Amniotic epithelial cell (primary cell): ENCODE data around the gene TMEM234.
"Not testable (repeated sequence)": the region's sequence is repeated elsewhere in the genome, so short reads cannot be mapped to it uniquely, and the experiment has no call there.

Source experiments
- DNase-seq: peaks from one replicate; pipeline ENCODE4 v3.0.0-alpha.2; 2010; ENCODE audit warnings: low read depth

The TMEM234 gene

DNA sequence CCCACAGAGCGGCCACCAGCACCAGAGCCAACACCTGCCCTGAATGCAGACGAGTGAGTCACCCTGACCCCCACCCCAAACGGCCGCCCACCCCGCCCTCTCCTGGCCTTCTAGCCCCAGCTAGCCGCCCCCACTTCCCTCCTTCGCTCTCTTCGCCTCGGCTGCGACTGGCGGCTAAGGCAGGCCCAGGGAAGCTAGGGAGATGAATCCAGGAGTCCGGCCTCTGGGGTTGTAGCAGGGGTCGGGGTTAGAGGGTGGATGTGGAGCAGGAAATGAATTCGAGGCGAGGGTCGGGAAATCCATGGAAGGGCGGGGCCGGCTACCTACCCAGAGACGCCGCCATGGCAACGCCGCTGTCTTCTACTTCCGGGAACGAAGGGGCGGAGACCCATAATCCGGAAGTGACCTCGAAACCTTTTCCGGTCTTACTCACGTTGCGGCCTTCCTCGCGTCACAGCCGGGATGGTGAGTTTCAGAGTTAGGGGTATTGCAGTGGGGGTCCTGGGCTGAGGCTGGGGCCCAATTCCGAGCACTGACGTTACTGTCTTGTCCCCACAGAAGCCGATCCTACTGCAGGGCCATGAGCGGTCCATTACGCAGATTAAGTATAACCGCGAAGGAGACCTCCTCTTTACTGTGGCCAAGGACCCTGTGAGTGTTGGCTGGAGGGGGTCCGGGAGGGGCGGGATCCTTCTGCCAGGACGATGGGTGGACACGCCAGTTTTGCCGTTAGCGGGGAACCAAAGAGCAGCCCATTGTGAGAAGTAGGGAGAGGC is at the start of gene TMEM234, which contains the start of gene EIF3I:
Gene TMEM234 (minus strand): TSS at position 374 of the 776 bp plus-strand sequence. CDS start 31 bp downstream, at position 343.
Gene EIF3I (plus strand): TSS at position 428 of the 776 bp plus-strand sequence. CDS start 35 bp downstream, at position 463.
- DNase-seq: peak; percentile 89

DNA sequence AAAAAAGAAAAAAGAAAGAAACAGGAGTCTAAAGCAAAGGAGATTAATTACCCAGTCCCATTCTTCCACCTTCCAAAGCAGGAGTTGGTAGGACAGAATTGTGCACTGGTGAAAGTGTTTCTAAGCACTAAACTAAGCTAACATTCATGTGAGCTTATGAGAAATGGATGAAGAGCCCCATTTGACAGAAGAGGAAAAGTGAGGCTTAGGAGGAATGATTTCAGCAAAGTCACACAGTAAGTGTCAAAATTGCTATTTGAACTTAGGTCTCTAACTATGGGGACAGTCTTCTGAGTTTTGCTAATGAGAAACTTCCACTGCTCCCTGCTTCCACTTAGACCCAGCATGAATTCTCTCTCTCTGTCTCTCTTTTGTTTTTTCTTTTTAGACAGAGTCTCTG is 47.6 kb upstream of the TMEM234 start:
- no peak for DNase-seq

DNA sequence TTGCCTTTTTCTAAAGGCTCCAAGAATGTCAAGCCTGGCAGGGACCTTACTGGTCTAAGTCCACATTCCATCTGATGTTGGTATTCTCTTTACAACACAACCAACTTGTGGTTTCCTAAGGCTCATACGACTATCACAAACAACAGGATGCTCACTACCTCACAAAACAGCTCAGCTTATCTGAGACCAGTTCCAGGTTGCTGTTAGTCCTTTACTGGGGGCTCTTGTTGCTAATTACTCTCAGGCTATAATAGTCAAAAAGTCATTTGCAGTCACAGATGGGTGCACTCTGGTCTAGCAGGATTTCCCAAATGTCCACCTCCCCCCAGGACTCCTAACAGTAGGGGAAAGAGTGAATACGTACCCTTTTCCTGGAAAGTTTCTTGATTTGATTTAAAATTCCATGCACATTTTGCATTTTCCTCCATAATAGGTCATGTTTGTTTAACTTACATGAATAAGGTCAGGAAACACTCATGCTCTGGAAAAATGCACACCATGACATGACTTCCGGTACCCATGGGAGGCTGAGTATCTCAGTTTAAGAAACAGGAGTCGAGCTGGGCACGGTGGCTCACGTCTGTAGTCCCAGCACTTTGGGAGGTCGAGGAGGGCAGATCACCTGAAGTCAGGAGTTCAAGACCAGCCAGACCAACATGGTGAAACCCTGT is 44.9 kb upstream of the TMEM234 start:
- DNase-seq: peak; percentile 71

DNA sequence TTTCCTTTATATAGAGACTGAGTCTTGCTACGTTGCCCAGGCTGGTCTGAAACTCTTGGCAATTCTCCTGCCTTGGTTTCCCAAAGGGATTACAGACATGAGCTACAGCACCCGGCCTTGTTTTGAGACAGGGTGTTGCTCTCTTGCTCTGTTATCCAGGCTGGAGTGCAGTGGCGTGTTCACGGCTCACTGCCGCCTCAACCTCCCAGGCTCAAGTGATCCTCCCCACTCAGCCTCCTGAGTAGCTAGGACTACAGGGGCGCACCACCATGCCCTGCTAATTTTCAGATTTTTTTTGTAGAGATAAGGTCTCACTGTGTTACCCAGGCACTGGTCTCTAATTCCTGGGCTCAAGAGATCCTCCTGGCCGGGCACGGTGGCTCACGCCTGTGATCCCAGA is 43.7 kb upstream of the TMEM234 start:
- no peak for DNase-seq

DNA sequence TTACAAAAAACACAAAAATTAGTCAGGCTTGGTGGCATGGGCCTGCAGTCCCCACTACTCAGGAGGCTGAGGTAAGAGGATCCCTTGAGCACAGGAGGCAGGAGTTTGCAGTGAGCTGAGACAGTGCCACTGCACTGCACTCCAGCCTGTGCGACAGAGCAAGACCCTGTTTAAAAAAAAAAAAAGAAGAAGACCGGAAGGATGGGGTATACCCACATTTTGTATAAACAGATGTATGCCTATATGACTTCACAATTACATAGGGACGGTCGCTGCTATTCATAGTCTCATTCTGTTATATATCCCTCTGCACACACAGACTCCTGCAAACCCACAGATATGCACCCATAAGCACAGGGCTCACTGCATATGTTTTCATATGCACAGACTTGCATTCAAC is 41.6 kb upstream of the TMEM234 start:
- no peak for DNase-seq

DNA sequence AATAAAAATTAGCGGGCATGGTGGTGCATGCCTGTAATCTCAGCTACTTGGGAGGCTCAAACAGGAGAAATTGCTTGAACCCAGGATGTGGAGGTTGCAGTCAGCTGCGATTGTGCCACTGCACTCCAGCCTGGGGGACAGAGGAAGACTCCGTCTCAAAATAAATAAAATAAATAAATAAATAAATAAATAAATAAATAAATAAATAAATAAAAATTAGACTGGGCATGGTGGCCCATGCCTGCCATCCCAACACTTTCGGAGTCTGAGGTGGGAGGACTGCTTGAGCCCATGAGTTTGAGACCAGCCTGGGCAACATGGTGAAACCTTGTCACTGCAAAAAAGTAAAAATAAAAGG is 41.1 kb upstream of the TMEM234 start:
- not testable (repeated sequence) for DNase-seq

DNA sequence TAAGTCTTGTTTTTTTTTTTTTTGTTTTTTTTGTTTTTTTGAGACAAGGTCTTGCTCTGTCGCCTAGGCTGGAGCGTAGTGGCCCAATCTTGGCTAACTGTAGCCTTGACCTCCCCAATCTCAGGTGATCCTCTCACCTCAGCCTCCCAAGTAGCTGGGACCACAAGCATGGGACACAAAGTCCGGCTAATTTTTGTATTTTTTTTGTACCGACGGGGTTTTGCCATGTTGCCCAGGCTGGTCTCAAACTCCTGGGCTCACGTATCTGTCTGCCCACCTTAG is 35.0 kb upstream of the TMEM234 start:
- DNase-seq: no peak

DNA sequence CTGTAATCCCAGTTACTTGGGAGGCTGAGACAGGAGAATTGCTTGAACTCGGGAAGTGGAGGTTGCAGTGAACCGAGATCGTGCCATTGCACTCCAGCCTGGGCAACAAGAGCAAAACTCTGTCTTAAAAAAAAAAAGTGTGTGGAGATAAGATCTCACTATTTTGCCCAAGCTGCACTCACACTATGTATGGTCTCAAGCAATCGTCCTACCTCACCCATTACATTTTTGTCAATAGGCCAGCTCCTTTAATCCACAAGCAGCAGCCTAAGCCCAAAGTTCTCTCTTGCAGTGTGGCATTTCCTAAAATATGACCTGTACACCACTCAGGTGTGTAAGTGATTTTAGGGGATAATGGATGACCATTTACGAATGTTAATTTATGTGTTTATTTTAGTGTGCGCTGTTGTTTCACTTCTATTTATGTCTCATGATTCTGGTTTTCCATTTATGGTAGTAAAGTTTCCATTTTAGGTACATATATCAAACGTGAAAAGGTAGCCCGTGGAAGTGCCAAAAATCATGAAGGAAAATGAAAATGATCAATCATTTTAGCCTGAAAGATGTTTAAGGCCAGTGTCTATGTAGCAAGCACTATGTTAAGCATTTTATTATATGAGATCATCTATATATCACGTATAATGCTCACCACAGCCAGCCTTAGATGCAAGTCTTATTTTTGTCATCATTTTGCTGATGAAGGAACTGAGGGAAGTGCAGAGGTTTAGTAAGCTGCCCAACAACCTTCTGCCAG is 34.5 kb upstream of the TMEM234 start:
- no peak for DNase-seq

DNA sequence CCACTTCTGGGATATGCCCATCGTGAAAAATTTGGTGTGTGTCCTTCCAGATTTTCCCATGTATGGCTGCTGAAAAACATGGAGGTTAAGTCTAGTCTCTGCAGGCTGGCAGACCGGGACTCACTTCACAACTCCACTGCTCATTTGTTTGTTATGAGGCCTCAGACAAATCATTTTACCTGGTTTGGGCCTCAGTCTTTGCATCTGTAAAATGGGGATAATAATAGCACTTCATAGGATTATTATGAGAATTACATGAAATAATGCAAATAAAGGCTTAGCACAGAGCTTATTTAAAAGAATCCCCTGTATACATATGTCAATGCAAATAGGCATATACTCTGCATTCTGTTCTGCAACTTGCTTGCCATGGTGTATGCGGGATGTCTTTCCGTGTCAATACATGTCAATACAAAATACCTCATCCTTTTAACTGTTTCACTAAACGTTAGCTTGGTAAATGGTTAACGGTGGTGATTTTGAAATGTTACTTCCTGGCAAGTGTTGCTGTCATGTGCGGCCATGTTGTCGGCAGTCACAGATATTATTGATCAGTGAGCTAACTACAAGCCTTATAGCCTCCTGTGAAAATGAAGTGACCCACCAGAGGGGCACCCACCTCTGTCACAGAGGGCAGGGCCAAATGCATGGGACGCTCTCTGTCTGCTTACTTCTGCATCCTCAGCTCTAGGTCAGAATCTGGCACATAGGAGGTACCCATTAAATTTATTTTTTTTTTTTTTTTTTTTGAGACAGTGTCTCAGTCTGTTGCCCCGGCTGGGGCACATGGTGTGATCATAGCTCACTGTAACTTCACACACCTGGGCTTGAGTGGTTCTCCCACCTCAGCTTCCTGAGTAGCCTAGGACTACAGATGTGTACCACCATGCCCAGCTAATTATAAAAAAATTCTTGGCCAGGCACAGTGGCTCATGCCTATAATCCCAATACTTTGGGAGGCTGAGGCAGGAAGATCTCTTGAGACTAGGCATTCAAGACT is 33.2 kb upstream of the TMEM234 start:
- no peak for DNase-seq

DNA sequence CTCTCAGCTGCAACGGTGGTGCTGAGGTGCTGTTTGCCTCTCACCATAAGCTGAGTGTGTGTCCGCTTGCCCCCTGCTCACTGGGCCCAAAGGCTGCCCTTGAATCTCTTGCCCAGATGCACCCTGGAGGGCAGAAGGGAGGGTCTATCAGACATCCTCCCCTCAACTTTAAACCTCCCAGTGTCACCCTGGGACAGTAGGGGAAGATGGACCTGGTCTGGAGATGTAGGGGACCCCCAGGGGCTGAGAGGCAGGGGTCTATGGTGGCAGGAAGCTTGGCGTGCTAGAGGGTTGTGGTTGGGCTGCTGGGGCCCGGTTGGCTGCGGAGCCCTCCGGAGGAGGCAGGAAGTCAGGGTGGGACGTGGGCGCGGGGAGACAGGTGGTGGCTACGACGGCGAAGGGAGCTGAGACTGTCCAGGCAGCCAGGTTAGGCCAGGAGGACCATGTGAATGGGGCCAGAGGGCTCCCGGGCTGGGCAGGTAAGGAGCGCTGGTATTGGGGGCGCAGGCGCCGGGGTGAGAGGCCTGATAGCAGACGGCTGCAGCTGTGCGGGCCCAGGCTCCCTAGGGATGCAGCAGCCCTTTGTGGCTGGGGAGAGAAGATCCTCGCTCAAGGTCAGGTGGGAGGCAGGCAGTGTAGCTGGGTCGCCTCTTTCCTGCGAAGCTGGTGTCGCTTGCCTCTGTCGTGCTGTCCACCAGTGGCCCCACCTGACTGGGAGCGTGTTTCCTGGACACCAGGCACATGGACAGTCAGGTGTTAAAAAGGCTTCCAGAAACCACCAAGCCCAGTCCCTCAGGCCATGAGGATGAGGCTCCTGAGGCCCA is 29.0 kb upstream of the TMEM234 start, which contains the start of gene LCK:
Gene LCK (plus strand): TSS at position 373 of the 824 bp plus-strand sequence. CDS start 23,065 bp downstream, outside the sequence.
- DNase-seq: no peak

DNA sequence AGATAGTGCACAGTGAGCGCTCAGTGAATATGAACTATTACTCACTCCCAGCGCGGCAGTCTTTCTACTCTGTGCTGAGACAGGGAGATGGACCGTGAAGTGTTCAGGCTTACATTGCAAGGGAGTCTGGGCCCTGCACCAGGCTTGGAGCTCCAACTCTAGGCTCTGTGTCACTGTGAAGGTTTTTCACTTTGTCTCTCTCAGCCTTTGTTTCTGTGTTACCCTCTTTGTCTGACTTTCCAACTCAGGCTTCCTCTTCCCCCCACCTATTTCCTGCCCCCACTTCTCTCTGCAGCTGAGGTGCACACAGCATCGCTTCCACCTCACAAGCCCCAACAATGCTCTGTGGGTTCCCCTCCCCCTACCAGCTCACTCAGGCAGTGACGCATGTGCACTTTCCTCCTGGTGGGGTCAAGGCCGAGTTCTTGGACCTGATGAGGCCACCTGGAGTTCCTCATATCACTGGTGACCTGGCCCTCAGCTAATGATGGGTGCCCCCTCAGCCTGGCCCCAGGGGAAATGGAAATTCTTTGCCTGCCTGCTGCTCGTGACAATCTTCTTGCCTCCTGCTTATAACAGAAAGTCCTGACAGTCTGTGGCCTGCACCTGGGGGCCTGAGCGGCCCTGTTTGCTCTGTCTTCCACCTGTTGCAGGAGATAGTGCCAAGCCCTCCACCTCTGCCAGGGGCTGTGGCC is 27.8 kb upstream of the TMEM234 start:
- peak; percentile 29 for DNase-seq

DNA sequence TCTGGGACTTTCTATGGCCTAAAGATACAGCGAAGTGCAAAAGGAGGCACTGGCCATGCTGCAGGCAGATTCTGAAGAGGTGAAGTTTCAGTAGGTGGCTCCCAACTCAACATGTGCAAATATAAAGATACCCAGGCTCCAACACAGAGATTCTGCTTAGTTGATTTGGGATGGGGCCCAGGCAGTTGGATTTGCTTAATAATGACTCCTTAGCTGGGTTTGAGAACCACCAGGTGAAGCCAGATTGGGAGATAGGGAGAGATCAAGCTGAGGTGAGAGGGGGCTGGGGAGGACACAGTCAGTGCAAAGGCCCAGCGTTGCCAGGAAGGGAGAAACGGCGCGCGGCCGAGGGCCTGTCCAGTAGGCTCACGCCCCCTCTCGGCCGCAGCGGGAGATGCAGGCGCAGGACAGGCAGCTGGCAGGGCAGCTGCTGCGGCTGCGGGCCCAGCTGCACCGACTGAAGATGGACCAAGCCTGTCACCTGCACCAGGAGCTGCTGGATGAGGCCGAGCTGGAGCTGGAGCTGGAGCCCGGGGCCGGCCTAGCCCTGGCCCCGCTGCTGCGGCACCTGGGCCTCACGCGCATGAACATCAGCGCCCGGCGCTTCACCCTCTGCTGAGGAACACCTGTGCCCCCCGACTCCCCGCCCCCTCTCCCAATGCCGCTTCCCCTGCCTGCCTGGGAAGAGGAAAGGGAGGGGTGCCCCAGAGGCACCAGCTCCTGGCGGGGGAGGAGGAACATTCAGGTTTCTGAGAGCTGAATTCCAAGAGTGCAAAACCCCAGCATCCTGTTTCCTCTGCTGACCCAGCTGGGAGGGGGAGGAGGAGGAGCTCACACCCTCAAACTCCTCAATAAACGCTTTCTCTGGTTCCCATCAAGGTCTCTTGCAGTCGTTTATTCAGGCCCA is 26.1 kb upstream of the TMEM234 start:
- peak; percentile 55 for DNase-seq

DNA sequence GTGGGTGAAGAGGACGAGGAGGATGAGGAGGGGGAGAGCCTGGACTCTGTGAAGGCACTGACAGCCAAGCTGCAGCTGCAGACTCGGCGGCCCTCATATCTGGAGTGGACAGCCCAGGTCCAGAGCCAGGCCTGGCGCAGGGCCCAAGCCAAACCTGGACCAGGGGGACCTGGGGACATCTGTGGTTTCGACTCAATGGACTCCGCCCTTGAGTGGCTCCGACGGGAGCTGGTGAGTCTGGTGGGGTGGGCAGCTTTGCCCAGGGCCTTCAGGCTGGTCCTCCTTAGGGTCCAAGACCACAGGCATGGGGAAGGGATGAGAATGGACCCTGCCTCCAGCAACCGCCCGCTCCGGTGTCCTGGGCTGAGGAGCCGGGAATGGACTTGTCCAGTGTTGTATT is 25.3 kb upstream of the TMEM234 start:
- DNase-seq: no peak

DNA sequence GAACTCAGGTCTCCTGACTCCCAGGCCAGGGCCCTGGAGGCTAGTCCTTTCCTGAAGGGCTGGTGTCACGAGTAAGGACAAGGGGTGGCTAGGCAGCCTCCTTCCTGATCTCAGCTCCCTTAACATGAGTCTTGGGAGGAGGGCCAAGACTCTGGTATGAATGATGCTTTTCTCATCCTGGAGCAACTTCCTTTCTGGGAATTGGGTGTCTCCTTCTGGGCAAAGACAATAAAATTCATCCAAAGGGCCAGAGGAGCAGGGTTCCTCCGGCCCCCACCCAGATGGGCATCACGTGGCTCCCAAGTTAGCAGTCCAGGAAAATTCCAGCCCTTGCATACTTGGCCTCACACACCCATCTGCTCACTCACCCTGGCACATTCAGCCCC is 24.7 kb upstream of the TMEM234 start, which contains the start of gene FAM167B:
Gene FAM167B (plus strand): TSS at position 335 of the 386 bp plus-strand sequence. CDS start 200 bp downstream, outside the sequence.
- no peak for DNase-seq

DNA sequence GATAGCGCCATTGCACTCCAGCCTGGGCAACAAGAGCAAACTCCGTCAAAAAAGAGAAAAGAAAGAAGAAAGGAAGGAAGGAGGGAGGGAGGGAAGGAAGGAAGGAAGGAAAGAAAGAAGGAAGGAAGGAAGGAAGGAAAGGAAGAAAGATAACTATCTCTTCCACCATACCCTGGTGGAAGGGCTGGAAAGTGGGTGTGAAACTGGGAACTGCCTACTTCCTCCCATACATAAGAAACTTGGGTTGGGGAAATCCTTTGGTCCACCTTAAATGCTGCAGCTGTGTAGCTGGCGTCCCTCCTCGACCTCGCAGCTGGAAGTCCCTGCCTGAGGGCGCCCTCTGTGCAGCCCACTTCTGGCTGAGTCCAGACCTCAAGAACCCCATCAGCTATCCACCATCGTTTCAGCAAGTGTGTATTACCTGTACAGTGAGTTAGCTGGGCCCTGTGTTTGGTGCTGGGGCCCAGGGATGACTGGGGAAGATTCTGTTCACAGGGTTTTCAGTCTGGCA is 20.2 kb upstream of the TMEM234 start:
- no peak for DNase-seq

DNA sequence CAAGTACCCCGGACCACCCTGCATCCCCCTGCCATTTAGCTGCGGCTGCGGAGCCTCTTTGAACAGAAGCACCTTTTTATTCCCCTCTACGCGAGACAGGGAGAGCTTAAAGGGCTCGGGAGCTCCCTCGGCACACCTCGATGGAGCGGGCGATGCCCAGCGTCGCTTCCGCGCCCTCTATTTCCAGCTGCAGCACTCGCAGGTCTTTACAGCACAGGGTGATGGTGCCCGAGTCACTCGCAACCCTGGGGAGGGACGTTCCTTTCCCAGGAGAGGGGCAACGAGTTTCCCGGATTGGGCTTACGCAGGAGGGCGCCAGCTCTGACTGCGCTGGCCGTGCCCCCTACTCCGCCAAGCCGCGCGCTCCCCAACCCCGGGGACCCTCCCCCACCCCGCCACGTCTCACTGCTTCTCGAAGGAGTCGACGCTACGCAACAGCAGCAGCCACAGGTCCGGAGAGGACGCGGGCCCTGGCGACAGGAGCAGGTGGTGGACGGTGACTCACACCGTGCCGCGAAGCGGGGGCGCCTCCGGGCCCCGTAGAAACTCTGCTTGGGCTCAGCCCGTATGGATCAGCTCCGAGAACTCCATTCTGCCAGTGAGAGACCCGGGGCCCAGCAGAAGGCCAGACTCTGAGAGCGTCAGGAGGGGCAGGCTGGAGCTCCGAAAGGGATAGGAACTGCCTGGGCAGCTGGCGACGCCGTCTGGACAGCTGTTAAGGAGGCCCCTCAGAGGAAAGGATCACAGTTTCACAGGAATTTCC is 19.0 kb upstream of the TMEM234 start:
- no peak for DNase-seq

DNA sequence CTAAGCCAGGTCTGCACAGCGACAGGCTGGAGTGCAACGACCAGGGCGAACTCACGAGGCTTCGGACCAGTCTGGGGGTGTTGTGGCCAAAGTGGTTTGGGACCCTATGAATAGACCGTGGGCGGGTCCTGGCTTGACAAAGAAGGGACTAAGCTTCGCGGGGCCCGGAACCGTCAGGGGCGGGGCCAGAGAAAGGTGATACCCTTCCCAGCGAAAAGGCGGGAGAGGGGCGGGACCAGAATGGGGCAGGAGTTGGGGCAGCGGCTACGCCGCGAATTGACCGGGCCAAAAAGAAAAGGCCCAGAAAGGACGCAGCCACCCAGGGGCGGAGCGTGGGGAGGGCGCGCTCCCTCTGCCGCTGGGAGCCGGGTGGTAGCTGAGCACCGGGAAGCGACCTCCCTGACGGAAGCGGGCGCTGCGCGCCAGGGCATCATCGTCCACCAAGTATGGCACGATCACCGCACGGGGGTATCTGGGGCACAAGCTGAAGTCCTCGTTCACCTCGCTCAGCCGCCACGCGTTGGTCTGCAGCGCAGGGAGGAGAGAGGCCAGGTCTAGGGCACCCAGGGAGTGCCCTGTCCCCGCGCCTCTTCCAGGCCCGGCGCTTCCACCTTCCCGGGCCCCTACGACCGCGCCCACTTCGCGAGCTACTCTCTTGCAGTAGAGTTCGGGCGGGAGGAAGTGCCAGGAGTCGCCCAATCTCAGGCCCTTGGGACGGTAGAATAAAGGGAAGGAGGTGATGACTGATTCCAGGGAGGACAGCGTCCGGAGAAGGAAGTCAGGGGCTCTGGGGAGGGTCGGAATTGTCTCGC is 18.2 kb upstream of the TMEM234 start:
- DNase-seq: no peak
